ENCODE data around the gene CD300LB.

The CD300LB gene

GRCh38 chr17:74528491-74529199 is 2.6 kb downstream of the CD300LB start:
- Histone ChIP-seq H3K4me1 (ENCODE audit: insufficient read depth, low read length) (no peaks in the 10 kb centered on the region), H3K27me3 (ENCODE audit: insufficient read depth, low read length, poor library complexity) (peaks cover 2% of the 10 kb centered on the region), H3K4me3 (ENCODE audit: low read depth in 1 of 2, low read length in 2 of 2) (no peak overlapping the region), H3K36me3 (ENCODE audit: insufficient read depth, low read length) (no peaks in the 10 kb centered on the region), H2AFZ (ENCODE audit: low read depth, low read length) (no peak overlapping the region), H3K9me3 (ENCODE audit: insufficient read depth, low read length, severe bottlenecking) (no peaks in the 10 kb centered on the region), H4K20me1 (ENCODE audit: insufficient read depth, low read length) (no peaks in the 10 kb centered on the region), H3K27ac (ENCODE audit: low read length) (no peak overlapping the region), H3K79me2 (ENCODE audit: insufficient read depth, low read length) (no peaks in the 10 kb centered on the region), H3K4me2 (ENCODE audit: insufficient read depth, low read length) (no peak overlapping the region), H3K9ac (ENCODE audit: low read depth, low read length) (no peak overlapping the region)
- TF ChIP-seq CTCF (IDR thresholded peaks at IDR 0.05; ENCODE audit: borderline replicate concordance, extremely low read depth, low read length, poor library complexity, severe bottlenecking) = no peak
- no peak for TF ChIP-seq EZH2 (IDR thresholded peaks at IDR 0.05; ENCODE audit: borderline replicate concordance, low read depth, low read length, severe bottlenecking)
- DNase-seq (no peak), ATAC-seq (ENCODE audit: insufficient read depth, low read depth) (no peak)

DNA sequence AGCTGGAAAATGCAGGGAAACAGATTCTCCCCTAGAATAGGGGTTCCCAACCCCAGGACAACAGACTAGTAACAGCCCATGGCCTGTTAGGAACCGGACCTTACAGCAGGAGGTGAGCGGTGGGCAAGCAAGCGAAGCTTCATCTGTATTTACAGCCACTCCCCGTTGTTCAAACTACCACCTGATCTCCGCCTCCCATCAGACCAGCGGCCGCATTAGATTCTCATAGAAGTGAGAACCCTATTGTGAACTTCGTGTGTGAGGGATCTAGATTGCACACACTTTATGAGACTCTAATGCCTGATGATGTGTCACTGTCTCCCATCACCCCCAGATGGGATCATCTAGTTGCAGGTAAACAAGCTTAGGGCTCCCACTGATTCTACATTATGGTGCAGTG is 3.5 kb downstream of the CD300LB start:
- Histone ChIP-seq H3K4me3 (ENCODE audit: low read depth in 1 of 2, low read length in 2 of 2) (no peak overlapping the region), H4K20me1 (ENCODE audit: insufficient read depth, low read length) (no peaks in the 10 kb centered on the region), H3K36me3 (ENCODE audit: insufficient read depth, low read length) (no peaks in the 10 kb centered on the region), H3K27me3 (ENCODE audit: insufficient read depth, low read length, poor library complexity) (peaks cover 2% of the 10 kb centered on the region), H3K27ac (ENCODE audit: low read length) (no peak overlapping the region), H2AFZ (ENCODE audit: low read depth, low read length) (no peak overlapping the region), H3K79me2 (ENCODE audit: insufficient read depth, low read length) (no peaks in the 10 kb centered on the region), H3K9me3 (ENCODE audit: insufficient read depth, low read length, severe bottlenecking) (no peaks in the 10 kb centered on the region), H3K9ac (ENCODE audit: low read depth, low read length) (no peak overlapping the region), H3K4me1 (ENCODE audit: insufficient read depth, low read length) (no peaks in the 10 kb centered on the region), H3K4me2 (ENCODE audit: insufficient read depth, low read length) (no peak overlapping the region)
- DNase-seq = no peak
- ATAC-seq (ENCODE audit: insufficient read depth, low read depth) = no peak
- TF ChIP-seq EZH2 (IDR thresholded peaks at IDR 0.05; ENCODE audit: borderline replicate concordance, low read depth, low read length, severe bottlenecking) (no peak), CTCF (IDR thresholded peaks at IDR 0.05; ENCODE audit: borderline replicate concordance, extremely low read depth, low read length, poor library complexity, severe bottlenecking) (no peak)

DNA sequence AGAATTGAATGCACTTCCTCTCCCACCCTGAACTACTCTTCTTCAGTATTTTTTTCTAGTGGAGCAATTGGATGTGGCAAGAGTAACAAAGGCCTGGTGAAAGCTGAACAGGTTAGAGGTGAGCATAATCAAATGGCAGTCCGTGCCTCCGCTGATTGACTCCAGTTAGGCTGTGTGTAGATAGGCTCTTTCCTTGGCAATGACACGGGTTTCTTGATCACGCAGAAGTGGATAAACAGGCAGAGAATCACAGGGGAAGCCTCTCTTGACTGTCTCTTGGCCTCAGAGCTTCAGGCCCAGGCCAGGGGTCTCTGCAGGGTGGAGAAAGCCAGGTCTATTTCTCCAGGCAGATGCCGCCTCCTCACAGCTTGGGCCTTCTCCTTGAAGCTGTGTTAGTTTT is 4.2 kb downstream of the CD300LB start:
- no peaks in the 10 kb centered on the region for H3K79me2 ChIP-seq (ENCODE audit: insufficient read depth, low read length)
- no peaks in the 10 kb centered on the region for H3K36me3 ChIP-seq (ENCODE audit: insufficient read depth, low read length)
- no peak overlapping the region for H2AFZ ChIP-seq (ENCODE audit: low read depth, low read length)
- H3K9me3 ChIP-seq (ENCODE audit: insufficient read depth, low read length, severe bottlenecking) = no peaks in the 10 kb centered on the region
- no peak overlapping the region for H3K4me3 ChIP-seq (ENCODE audit: low read depth in 1 of 2, low read length in 2 of 2)
- peaks cover 2% of the 10 kb centered on the region for H3K27me3 ChIP-seq (ENCODE audit: insufficient read depth, low read length, poor library complexity)
- H3K4me1 ChIP-seq (ENCODE audit: insufficient read depth, low read length) = no peaks in the 10 kb centered on the region
- no peak for ATAC-seq (ENCODE audit: insufficient read depth, low read depth)
- no peak overlapping the region for H3K4me2 ChIP-seq (ENCODE audit: insufficient read depth, low read length)
- H3K27ac ChIP-seq (ENCODE audit: low read length) = no peak overlapping the region
- TF ChIP-seq CTCF (IDR thresholded peaks at IDR 0.05; ENCODE audit: borderline replicate concordance, extremely low read depth, low read length, poor library complexity, severe bottlenecking) (no peak), EZH2 (IDR thresholded peaks at IDR 0.05; ENCODE audit: borderline replicate concordance, low read depth, low read length, severe bottlenecking) (no peak)
- no peak overlapping the region for H3K9ac ChIP-seq (ENCODE audit: low read depth, low read length)
- no peak for DNase-seq
- H4K20me1 ChIP-seq (ENCODE audit: insufficient read depth, low read length) = no peaks in the 10 kb centered on the region

All from DND-41 (cell line).